K562 treated with DMSO at 1 percent for 4 hours (cell line): Measurements from ENCODE around the gene PDGFD. TPM values are rescaled to one million over a fixed set of nuclear protein-coding genes. Genes with fewer than 3 reads are reported as not detected.

Source experiments
- total RNA-seq: library from RNA; unstranded; fragments of 300-600 nt; gene quantifications from 2 replicates; pipeline ENCODE4 v1.2.3, GENCODE V29; 2022; ENCODE audit not compliant: insufficient read depth

PDGFD gene
- not detected in 2 replicates for total RNA-seq

DNA sequence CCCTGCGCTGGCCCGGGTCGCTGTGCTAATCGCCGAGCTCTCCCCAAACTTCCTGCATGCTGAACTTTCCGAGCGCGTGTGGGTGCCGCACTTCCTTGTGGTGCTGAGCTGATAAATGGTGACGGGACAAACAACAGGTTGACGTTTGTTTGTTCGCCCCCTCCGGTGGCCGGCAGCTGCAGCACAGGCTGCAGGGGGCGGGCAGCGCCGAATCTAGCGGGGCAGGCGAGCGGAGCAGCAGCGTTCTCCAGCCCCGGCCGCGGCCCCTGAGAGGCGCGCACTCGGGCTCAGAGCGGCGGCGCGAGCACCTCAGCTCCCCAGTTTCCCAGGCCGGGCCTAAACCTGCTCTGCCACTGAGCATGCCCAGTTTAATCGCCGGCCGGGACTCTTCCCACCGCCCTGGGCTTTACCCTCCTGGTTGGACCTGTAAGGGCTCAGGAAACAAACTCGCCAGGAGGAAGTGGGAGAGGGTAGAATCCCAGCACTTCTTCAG lies at the start of gene PDGFD:
TSS of gene PDGFD (minus strand) at position 120 of the 493 bp plus-strand sequence.

DNA sequence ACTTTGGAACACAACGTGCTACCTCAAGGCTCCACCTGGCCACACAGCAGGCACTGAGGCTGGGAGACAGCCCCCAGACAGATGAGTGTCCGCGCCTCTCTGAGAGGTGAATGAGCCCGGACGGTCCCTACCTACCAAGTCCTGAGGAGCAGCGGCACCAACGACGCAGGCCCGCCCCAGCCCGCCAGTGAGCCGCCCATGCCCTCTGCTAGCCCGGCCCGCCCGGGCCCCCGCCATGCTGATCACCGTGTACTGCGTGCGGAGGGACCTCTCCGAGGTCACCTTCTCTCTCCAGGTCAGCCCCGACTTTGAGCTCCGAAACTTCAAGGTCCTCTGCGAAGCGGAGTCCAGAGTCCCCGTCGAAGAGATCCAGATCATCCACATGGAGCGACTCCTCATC lies 127.4 kb downstream of the PDGFD start, which contains the start of gene DDI1:
TSS of gene DDI1 (plus strand) at position 53 of the 400 bp plus-strand sequence. CDS start at position 236, 183 bp downstream.

Other genes with a start within 250 kb of the PDGFD start
- gene DDI1, start 127.5 kb downstream of the PDGFD start, total RNA-seq = not detected in 2 replicates